Neural progenitor cell (in vitro differentiated cells): Measurements from ENCODE around the gene PCDH9. TPM values are rescaled to one million over a fixed set of nuclear protein-coding genes. Genes with fewer than 3 reads are reported as not detected.

Experiments used
- DNase-seq: peaks from one replicate; pipeline ENCODE4 v3.0.0-alpha.2; 2016; ENCODE audit warnings: low spot score
- H2AFZ ChIP-seq: fragments of 200-600 bp; sonication (generic); replicated peaks from 2 replicates; pipeline ENCODE4 v1.6.1; 2016; ENCODE audit warnings: antibody characterized with exemption
- H3F3A ChIP-seq: fragments of 200-600 bp; sonication (generic); 2 replicates; pipeline ENCODE4 v1.6.1; 2016; ENCODE audit warnings: antibody characterized with exemption, low read depth
- H3K27ac ChIP-seq: fragments of 200-600 bp; sonication (generic); 2 replicates; pipeline ENCODE4 v1.5.1; 2016; ENCODE audit warnings: mild to moderate bottlenecking
- H3K27me3 ChIP-seq: fragments of 200-600 bp; sonication (generic); 2 replicates; pipeline ENCODE4 v1.6.1; 2016; ENCODE audit warnings: mild to moderate bottlenecking, moderate library complexity
- H3K36me3 ChIP-seq: fragments of 200-600 bp; sonication (generic); 2 replicates; pipeline ENCODE4 v1.5.1; 2016
- H3K4me1 ChIP-seq: fragments of 200-600 bp; sonication (generic); 2 replicates; pipeline ENCODE4 v1.6.1; 2016; ENCODE audit warnings: mixed run types
- H3K4me2 ChIP-seq: fragments of 200-600 bp; sonication (generic); 2 replicates; pipeline ENCODE4 v1.6.1; 2016
- H3K4me3 ChIP-seq: fragments of 200-600 bp; sonication (generic); 2 replicates; pipeline ENCODE4 v1.5.1; 2016
- H3K79me2 ChIP-seq: fragments of 200-600 bp; sonication (generic); 2 replicates; pipeline ENCODE4 v1.6.1; 2016; ENCODE audit warnings: low read depth
- H3K9ac ChIP-seq: fragments of 200-600 bp; sonication (generic); 2 replicates; pipeline ENCODE4 v1.6.1; 2016
- H3K9me3 ChIP-seq: fragments of 200-600 bp; sonication (generic); 2 replicates; pipeline ENCODE4 v1.5.1; 2016; ENCODE audit warnings: low read depth
- H4K20me1 ChIP-seq: fragments of 200-600 bp; sonication (generic); 2 replicates; pipeline ENCODE4 v1.6.1; 2016; ENCODE audit warnings: low read depth
- H3K27ac Mint-ChIP-seq: 3 replicates; pipeline ENCODE4 v1.8.0; 2021; ENCODE audit warnings: mixed read lengths
- H3K27me3 Mint-ChIP-seq: 2 replicates; pipeline ENCODE4 v1.8.0; 2022; ENCODE audit warnings: low read depth, mild to moderate bottlenecking, inconsistent platforms, moderate library complexity, mixed read lengths; ENCODE audit not compliant: insufficient read depth
- H3K36me3 Mint-ChIP-seq: 3 replicates; pipeline ENCODE4 v1.8.0; 2021; ENCODE audit warnings: mixed read lengths
- H3K4me1 Mint-ChIP-seq: 3 replicates; pipeline ENCODE4 v1.8.0; 2021; ENCODE audit warnings: mixed read lengths
- H3K4me3 Mint-ChIP-seq: 3 replicates; pipeline ENCODE4 v1.8.0; 2021; ENCODE audit warnings: mild to moderate bottlenecking, moderate library complexity, mixed read lengths
- H3K9me3 Mint-ChIP-seq: 3 replicates; pipeline ENCODE4 v1.8.0; 2020; ENCODE audit warnings: mixed read lengths
- EZH2 ChIP-seq: fragments of 200-600 bp; sonication (generic); IDR thresholded peaks from 2 replicates; pipeline ENCODE4 v1.6.1; 2017; ENCODE audit warnings: antibody characterized with exemption, mild to moderate bottlenecking, moderate library complexity
- EZH2phosphoT487 ChIP-seq: fragments of 200-600 bp; sonication (generic); IDR thresholded peaks from 2 replicates; pipeline ENCODE4 v1.6.1; 2017; ENCODE audit warnings: antibody characterized with exemption
- total RNA-seq: library from RNA; depleted of rRNA; stranded (reverse); fragments of >200 nt; gene quantifications from 2 replicates; pipeline ENCODE4 v1.2.3, GENCODE V29; 2015; ENCODE audit warnings: low replicate concordance
- TF ChIP-seq, protein P1 (sequence below): fragments of 200-600 bp; sonication (generic); IDR thresholded peaks from 2 replicates; pipeline ENCODE4 v1.5.1; 2017; ENCODE audit warnings: antibody characterized with exemption, mild to moderate bottlenecking

The PCDH9 gene
- total RNA-seq, 1 donor from 2014 or later = 0.24 TPM

DNA sequence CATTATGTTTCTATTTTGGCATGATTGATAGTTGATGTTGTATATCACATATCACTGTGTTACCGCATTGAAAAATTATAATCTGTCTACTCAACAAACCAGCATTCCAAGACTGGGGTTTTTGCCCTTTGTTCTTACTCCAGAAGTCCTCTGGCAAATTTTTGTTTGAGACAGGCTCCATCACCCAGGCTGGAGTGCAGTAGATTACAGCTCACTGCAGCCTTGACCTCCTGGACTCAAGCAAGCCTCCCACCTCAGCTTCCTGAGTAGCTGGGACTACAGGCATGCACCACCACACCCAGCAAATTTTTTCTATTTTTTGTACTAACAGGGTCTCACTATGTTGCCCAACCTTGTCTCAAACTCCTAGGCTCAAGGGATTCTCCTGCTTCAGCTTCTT lies 741.0 kb downstream of the PCDH9 start:
- TF ChIP-seq EZH2 (no peak), EZH2phosphoT487 (no peak)
- TF ChIP-seq, protein P1, sequence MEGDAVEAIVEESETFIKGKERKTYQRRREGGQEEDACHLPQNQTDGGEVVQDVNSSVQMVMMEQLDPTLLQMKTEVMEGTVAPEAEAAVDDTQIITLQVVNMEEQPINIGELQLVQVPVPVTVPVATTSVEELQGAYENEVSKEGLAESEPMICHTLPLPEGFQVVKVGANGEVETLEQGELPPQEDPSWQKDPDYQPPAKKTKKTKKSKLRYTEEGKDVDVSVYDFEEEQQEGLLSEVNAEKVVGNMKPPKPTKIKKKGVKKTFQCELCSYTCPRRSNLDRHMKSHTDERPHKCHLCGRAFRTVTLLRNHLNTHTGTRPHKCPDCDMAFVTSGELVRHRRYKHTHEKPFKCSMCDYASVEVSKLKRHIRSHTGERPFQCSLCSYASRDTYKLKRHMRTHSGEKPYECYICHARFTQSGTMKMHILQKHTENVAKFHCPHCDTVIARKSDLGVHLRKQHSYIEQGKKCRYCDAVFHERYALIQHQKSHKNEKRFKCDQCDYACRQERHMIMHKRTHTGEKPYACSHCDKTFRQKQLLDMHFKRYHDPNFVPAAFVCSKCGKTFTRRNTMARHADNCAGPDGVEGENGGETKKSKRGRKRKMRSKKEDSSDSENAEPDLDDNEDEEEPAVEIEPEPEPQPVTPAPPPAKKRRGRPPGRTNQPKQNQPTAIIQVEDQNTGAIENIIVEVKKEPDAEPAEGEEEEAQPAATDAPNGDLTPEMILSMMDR = no peak
- peaks cover 5% of the 10 kb centered on the region for H3K4me1 Mint-ChIP-seq
- H3K4me2 ChIP-seq = no peak overlapping the region
- no peaks in the 10 kb centered on the region for H3K9me3 ChIP-seq
- no peak overlapping the region for H2AFZ ChIP-seq
- no peaks in the 10 kb centered on the region for H3K27me3 ChIP-seq
- no peaks in the 10 kb centered on the region for H3K4me1 ChIP-seq
- no peak overlapping the region for H3K9ac ChIP-seq
- no peaks in the 10 kb centered on the region for H3K36me3 ChIP-seq
- no peaks in the 10 kb centered on the region for H4K20me1 ChIP-seq
- H3K4me3 ChIP-seq = no peak overlapping the region
- H3K27ac Mint-ChIP-seq = no peak overlapping the region
- no peaks in the 10 kb centered on the region for H3K9me3 Mint-ChIP-seq
- H3K27ac ChIP-seq = no peak overlapping the region
- no peaks in the 10 kb centered on the region for H3K27me3 Mint-ChIP-seq
- no peak for DNase-seq
- no peak overlapping the region for H3K4me3 Mint-ChIP-seq
- no peaks in the 10 kb centered on the region for H3K36me3 Mint-ChIP-seq
- H3K79me2 ChIP-seq = no peaks in the 10 kb centered on the region
- H3F3A ChIP-seq = no peaks in the 10 kb centered on the region

DNA sequence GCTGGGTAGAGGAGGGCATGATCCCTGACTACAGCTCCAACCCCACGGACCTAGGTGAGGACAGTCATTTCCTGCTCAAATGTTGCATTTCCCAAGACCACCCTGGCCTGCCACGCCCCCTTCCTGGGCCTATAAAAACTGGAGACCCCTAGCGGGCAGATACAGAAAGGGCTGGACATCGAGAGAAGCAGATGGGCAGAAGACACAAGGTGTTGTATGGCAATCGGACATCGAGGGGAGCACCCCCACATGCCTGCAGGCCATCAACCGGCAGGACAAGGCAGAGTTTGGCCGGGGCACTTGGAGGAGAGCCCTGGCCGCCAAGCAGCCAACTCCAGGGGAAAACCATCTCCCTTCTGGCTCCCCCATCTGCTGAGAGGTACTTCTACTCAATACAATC lies 746.4 kb downstream of the PCDH9 start:
- Histone ChIP-seq H3K36me3 (no peaks in the 10 kb centered on the region), H3K4me3 (no peak overlapping the region), H3K79me2 (no peaks in the 10 kb centered on the region), H3K9me3 (no peaks in the 10 kb centered on the region), H3K27me3 (no peaks in the 10 kb centered on the region), H3F3A (no peaks in the 10 kb centered on the region), H3K9ac (no peak overlapping the region), H3K4me1 (no peaks in the 10 kb centered on the region), H2AFZ (no peak overlapping the region), H4K20me1 (no peaks in the 10 kb centered on the region), H3K27ac (no peak overlapping the region), H3K4me2 (no peak overlapping the region)
- H3K4me3 Mint-ChIP-seq = no peak overlapping the region
- H3K9me3 Mint-ChIP-seq = no peaks in the 10 kb centered on the region
- H3K36me3 Mint-ChIP-seq = no peaks in the 10 kb centered on the region
- DNase-seq = no peak
- TF ChIP-seq EZH2phosphoT487 (no peak), EZH2 (no peak)
- TF ChIP-seq, protein P1 = no peak
- H3K4me1 Mint-ChIP-seq = no peaks in the 10 kb centered on the region
- no peak overlapping the region for H3K27ac Mint-ChIP-seq
- H3K27me3 Mint-ChIP-seq = no peaks in the 10 kb centered on the region

DNA sequence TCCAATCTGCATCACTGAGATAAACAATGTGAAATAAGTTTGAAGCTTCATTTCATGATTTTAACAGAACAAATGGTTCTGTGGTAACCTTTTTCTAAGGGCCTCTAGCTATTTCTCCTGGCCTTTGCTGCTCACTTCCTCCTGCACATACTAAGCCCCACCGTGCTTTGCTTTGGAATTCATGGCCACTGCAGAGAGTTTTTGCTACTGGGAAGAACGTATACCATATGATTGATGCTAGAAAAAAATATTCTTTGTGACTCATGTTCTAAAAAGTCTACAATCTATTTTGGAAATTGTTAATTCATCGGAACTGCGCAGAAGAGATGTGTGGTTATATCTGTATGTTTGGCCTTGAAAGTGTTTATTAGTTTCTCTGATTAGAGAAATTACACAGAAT lies 747.3 kb downstream of the PCDH9 start:
- H3K27me3 ChIP-seq = no peaks in the 10 kb centered on the region
- no peaks in the 10 kb centered on the region for H3K4me1 ChIP-seq
- no peak overlapping the region for H3K4me3 Mint-ChIP-seq
- H3K4me2 ChIP-seq = no peak overlapping the region
- H3K9me3 Mint-ChIP-seq = no peaks in the 10 kb centered on the region
- DNase-seq = no peak
- H3K27ac Mint-ChIP-seq = no peak overlapping the region
- no peak overlapping the region for H3K4me3 ChIP-seq
- no peaks in the 10 kb centered on the region for H3K36me3 Mint-ChIP-seq
- H3K27me3 Mint-ChIP-seq = no peaks in the 10 kb centered on the region
- H4K20me1 ChIP-seq = no peaks in the 10 kb centered on the region
- no peaks in the 10 kb centered on the region for H3K79me2 ChIP-seq
- H3K36me3 ChIP-seq = no peaks in the 10 kb centered on the region
- H3K4me1 Mint-ChIP-seq = no peaks in the 10 kb centered on the region
- no peak overlapping the region for H2AFZ ChIP-seq
- H3K9ac ChIP-seq = no peak overlapping the region
- no peaks in the 10 kb centered on the region for H3K9me3 ChIP-seq
- no peak overlapping the region for H3K27ac ChIP-seq
- TF ChIP-seq, protein P1 = no peak
- no peak for TF ChIP-seq EZH2phosphoT487
- no peak for TF ChIP-seq EZH2
- H3F3A ChIP-seq = no peaks in the 10 kb centered on the region
